GM20431 (cell line): ENCODE data around the gene KRTAP1-4.
"Not testable (repeated sequence)": the region's sequence is repeated elsewhere in the genome, so short reads cannot be mapped to it uniquely, and the experiment has no call there.

Experiments used
- in situ Hi-C: fragments of 300-500 bp; cut with MseI, MboI; formaldehyde crosslinking; loops from one replicate; pipeline ENCODE4 v1.15.0; 2020; ENCODE audit warnings: low sequenced_read_pairs; ENCODE audit not compliant: unreplicated experiment

KRTAP1-4 gene, protein sequence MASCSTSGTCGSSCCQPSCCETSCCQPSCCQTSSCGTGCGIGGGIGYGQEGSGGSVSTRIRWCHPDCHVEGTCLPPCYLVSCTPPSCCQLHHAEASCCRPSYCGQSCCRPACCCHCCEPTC

DNA sequence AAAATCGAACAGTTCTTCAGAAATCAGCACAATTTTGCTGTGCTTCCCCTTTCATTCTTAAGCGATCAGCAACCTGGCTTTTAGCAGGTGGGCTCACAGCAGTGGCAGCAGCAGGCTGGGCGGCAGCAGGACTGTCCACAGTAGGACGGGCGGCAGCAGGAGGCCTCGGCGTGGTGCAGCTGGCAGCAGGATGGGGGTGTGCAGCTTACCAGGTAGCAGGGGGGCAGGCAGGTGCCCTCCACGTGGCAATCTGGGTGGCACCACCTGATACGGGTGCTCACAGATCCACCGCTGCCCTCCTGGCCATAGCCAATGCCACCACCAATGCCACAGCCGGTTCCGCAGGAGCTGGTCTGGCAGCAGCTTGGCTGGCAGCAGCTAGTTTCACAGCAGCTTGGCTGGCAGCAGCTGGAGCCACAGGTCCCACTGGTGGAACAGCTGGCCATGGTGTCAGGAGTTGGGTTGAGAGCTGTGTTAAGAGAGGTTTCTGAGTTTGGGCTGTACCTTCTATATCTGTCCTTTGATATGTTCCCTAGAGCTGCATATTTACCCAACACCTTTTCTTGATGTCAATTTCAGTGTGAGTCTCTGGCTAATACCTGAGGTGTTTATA is at the start of gene KRTAP1-4:
TSS of gene KRTAP1-4 (minus strand) at position 563 of the 613 bp plus-strand sequence. CDS start at position 446, 117 bp downstream.
- in situ Hi-C loops, result no loop called here

DNA sequence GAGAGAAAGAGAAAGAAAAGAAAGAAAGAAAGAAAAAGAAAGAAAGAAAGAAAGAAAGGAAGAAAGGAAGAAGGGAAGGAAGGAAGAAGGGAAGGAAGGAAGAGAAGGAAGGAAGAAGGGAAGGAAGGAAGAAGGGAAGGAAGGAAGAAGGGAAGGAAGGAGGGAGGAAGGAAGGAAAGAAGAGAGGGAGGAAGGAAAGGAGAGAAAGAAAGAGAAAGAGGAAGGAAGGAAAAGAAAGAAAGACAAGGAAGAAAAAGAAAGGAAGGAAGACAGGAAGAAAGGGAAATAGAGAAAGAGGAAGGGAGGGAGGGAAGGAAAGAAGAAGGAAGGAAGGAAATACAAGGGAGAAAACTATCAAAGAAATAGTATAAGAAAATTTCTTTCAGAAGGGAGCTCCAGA is 46.8 kb upstream of the KRTAP1-4 start:
- in situ Hi-C loops, result no loop called here

DNA sequence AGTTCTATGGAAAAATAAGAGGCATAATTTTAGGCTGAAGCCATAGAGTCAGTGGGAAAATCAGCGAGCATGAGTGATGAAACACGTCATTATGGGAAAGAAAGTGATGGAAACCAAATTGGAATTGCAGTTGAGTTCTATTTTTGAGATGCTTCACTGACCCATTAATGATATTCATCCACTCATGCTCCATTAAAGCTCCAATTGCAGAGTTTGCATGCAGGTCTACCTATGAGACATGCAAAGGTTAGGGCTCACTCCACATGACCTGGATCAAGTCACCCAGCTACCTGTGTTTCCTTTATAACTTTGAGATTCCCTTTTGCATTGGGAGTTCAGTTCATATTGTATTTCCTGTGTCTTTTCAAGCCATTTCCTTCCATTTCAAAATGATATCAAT is 43.7 kb upstream of the KRTAP1-4 start:
- in situ Hi-C loops, result no loop called here

DNA sequence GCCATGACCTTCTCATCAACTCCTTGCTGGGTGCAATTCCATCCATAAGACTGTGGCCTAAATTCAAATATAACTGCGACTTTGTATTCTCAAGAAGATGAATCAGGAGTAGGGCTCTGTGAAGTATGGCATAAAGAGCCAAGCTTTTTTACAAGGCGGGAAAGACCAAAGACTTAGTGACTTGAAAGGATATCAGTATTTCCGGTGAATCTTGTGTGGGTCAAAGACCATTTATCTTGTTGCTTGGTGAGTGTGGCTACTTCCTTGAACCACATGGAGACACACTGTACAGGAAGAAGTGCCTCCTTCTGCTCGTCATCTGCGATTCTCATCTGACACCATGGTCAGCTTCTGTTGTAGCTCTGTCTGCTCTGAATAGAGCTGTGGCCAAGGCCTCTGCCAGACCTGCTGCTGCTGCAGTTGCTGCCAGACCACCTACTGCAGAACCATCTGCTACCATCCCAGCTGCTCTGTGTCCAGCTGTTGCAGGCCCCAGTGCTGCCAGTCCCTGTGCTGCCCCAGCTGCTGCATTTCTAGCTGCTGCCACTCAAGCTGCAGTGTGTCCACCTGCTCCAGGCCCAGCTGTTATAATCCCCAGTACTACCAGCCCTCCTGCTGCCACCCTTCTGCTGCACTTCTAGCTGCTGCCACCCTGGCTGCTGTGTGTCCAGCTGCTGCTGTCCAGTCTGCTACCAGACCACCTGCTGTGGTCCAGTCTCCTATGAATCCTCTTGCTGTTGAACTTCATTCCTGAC is 41.8 kb upstream of the KRTAP1-4 start:
- in situ Hi-C loops, result no loop called here

DNA sequence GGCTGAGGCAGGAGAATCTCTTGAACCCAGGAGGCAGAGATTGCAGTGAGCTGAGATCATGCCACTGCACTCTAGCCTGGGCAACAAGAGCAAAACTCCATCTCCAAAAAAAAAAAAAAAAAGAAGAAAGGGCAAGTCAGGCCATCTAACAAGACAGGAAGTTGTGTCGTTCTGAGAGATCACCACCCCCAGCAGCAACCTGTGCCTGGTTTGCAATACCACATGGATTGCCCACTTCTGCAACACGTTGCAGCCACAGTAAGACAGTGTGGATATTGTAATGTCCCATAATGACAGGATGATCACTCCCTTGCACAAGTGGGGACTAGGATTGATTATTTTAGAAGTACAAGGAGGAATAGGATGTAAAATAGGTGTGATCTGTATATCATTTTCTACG is 39.0 kb upstream of the KRTAP1-4 start:
- in situ Hi-C loops, result no loop called here

DNA sequence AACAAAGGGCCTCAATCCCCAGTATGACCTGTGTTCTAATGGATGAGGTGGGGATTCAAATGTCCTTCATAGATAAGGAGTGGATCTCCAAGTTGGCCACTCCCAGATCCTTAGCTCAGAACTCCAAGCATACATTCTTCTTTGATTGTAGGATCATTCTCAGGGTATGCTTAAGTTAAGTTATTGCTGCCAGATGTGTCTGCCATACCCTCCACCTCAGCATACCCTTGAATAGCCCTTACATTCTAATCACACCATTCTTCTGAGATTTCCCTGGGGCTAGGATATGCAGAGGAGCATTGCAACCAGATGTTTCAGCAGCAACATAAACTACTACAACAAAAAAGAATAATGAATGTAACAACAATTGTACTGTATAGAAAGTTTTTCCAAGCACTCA is 37.3 kb upstream of the KRTAP1-4 start:
- in situ Hi-C loops, result no loop called here

DNA sequence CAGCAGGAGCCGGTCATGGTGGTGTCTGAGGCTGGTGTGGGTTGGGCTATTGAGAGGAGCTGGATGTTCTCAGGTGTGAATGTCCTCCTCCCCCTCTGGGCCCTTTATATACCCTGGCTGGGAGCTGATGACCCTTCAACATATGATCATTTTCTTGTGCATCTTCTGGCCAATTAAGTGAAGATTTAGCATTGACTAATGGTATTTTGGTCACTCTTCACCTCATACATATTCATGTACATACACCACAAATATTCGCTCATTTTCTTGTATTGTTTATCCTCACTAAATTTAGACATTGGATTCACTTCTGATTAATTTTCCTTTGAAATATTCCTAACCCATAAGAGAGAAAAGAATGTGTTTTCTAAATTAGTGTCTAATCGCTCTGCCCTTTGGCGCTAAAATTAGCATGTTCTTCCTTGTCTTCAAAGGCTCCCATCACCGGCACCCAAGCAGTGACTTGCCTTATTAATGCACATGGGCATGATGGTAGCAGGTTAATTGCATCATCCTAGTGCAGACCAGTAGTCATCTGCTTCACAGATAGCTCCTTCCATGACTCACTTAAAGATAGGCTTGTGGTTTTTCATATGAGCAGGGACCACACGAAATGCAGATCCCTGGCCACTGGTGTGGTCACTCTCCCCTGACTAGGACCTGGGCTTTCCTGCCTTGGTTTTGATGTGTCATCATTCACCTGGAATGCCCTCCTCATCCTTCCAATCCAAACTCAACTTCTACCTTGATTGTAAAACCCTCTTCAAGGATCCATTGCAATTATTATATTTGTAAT is 36.0 kb upstream of the KRTAP1-4 start, which contains the start of gene KRTAP2-4:
TSS of gene KRTAP2-4 (minus strand) at position 51 of the 796 bp plus-strand sequence. CDS start at position 17, 34 bp downstream.
- in situ Hi-C loops, result no loop called here

DNA sequence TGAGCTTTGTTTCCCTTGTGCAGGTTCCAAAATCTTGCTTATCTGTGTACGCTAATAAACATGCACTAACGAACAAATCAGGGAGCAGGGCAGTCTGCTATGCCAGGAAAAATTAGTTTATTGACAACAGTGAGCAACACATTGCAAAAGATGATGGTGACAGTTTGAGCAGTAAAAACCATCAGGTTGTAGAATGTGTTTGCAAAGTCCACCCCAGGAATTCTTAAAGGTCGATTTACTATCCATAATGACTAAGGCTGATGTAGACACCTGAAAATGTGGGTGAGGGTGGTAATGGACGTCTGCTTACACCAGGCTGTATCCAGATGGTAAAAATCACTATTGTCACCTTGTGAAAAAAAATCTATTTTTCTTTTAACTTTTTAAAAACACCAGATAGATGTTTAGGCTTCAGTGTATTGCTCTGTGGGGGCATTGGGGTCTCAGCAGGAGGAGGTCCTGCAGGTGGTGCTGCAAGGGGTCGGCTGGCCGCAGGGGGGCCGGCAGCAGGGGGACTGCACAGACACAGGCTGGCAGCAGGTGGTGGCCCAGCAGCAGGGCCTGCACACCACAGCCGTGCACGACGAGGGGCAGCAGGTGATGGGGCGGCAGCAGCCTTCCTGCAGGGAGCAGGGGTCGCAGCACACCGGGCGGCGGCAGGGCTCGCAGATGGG is 35.2 kb upstream of the KRTAP1-4 start:
- in situ Hi-C loops, result not testable (repeated sequence)

DNA sequence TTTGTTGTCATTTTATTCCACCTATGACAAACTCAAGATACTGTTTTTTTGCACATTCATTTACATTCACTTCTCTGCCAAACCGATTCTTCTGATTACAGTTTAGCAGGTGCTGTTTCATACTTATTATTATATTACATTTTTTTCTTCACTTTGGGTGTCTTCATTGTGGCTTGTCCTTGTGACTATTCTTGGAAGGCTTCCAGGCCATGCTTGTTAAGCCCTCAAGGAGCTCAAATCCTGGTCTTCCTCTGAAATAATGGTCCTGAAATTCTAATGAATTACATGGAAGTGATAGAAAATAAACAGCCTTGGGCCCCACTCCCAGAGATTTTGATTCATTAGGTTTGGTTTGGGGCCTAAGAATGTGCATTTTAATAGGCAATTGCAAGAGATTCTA is 34.3 kb upstream of the KRTAP1-4 start:
- in situ Hi-C loops, result no loop called here

DNA sequence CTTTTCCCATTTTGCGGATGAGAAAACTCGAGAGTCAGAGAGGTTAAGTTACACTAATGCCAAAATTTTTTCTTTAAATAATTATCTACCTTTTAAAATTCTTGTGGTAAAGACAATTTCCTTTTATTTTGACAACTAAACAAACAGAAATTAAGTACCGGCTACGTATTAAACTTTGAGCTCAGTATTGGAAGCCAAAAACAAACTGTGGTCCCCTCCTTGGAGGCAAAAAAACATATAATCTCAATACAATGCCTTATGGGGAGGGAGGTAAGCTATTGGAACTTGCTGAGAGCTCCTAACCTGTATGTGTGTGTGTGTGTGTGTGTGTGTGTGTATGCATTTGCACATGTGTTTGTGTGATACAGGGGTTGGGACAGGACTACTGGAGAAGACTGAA is 33.5 kb upstream of the KRTAP1-4 start:
- in situ Hi-C loops, result no loop called here

DNA sequence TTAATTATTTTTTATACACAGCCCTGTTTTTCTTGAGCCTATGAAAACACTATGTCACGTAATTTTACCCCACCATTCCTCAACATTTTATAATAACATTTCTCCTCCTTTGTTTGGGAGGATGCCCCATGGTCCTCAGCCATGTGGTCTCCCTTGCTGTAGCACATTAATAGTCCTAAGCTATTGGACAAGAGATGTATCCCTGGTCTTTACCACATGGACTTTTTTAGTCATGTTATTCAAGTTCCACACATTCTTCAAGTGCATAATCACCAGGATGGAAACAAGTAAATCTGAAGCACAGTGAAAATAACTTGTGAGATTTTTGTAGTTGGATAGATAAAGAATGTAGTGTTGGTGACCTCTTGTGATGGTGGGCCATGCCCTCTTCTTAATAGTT is 32.0 kb upstream of the KRTAP1-4 start:
- in situ Hi-C loops, result no loop called here

DNA sequence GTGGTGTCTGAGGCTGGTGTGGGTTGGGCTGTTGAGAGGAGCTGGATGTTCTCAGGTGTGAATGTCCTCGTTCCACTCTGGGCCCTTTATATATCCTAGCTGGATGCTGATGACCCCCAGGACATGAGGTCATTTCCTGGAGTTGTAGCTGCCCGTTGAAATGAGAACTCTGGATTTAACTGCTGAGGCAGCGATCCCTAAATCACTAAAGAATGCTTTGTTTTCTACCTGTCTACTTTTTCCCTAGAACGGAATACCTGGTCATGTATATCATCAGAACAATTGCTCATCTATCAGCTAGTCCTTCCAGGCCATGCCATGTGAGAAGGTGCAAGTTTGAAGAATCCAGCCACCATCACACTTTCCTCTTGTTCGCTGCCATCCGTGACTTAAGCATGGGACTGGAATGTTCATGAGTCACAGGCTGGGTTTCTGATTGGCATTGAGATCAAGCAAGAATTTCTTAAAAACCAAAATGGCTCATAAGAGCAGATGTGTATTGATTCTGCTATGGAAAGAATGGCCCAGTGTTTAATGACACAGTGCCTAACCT is 30.1 kb upstream of the KRTAP1-4 start, which contains the start of gene KRTAP2-3:
TSS of gene KRTAP2-3 (minus strand) at position 63 of the 553 bp plus-strand sequence. CDS start 64 bp downstream, outside the sequence.
- in situ Hi-C loops, result no loop called here

DNA sequence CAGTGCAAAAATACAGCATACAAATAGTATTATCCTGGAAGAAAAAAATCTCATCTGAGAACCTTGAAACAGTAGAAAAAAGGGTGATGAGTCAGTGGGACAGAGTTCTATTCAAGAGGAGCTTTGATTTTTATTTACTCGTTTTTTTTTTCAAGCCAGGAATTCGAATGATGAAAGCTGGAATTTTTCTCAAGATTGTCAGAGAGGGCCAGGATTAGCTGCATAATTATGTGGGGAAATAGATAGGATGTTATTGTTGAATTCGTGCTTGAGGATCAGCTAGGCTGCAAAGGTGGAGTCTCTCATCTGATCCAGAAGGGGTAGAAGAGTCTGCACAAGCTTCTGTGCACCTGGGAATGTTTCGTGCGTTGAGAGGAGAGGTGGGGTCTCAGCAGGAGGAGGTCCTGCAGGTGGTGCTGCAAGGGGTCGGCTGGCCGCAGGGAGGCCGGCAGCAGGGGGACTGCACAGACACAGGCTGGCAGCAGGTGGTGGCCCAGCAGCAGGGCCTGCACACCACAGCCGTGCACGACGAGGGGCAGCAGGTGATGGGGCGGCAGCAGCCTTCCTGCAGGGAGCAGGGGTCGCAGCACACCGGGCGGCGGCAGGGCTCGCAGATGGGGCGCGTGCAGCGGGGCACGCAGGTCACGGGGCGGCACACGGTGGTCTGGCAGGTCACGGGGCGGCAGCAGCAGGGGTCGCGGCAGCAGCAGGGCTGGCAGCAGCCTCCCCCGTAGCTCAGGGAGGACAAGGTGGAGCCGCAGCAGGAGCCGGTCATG is 29.5 kb upstream of the KRTAP1-4 start:
- in situ Hi-C loops, result not testable (repeated sequence)

DNA sequence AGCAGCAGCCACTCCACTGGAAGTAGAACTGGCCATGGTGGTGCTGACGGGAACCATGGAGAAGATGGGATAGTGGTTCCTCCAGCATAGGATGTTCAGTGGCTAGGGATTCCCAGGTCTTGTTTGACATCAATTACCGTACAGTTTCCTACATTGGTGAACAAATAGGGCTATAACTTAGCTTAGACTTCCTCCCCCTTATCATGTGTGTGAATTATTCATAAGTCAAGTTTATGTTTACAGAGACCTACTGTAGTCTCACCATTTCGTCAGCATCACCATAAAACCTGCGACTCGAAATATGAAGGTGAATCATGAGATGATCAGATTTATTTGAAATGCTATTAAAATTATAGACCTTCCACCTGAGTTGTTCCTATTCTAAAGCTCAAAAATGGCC is 28.7 kb upstream of the KRTAP1-4 start:
- in situ Hi-C loops, result no loop called here

DNA sequence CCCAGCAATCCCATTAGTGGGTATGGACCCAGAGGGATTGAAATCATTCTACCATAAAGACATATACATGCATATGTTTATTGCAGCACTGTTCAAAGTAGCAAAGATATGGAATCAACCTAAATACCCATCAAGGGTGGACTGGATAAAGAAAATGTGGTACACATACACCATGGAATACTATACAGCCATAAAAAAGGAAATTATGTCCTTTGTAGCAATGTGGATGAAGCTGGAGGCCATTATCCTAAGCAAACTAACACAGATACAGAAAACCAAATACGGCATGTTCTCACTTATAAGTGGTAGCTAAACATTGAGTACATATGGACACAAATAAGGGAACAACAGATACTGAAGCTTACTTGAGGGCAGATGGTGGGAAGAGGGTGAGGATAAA is 27.6 kb upstream of the KRTAP1-4 start:
- in situ Hi-C loops, result no loop called here

DNA sequence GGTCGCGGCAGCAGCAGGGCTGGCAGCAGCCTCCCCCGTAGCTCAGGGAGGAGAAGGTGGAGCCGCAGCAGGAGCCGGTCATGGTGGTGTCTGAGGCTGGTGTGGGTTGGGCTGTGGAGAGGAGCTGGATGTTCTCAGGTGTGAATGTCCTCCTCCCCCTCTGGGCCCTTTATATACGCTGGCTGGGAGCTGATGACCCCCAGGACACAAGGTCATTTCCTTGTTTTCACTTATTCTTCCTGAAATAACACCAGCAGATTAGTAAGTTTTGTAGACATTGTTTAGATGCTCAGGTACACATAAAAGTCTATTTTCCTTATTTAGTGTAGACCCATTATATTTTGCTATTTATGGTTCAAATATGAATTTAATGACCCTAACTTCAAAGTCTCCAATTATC is 25.1 kb upstream of the KRTAP1-4 start, which contains the start of gene KRTAP2-2:
TSS of gene KRTAP2-2 (minus strand) at position 101 of the 400 bp plus-strand sequence. CDS start at position 82, 19 bp downstream.
- in situ Hi-C loops, result not testable (repeated sequence)

DNA sequence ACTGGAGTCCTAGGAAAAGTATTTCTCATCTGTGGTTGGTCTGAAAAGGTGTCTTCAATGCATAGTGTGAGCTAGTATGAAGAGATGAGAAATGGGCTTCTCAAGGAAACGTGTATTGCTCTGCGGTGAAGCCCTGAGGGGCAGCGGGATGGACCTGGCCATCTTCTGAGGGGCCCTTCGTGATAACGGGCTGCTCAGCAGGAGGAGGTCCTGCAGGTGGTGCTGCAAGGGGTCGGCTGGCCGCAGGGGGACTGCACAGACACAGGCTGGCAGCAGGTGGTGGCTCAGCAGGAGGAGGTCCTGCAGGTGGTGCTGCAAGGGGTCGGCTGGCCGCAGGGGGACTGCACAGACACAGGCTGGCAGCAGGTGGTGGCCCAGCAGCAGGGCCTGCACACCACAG is 24.6 kb upstream of the KRTAP1-4 start:
- in situ Hi-C loops, result not testable (repeated sequence)

DNA sequence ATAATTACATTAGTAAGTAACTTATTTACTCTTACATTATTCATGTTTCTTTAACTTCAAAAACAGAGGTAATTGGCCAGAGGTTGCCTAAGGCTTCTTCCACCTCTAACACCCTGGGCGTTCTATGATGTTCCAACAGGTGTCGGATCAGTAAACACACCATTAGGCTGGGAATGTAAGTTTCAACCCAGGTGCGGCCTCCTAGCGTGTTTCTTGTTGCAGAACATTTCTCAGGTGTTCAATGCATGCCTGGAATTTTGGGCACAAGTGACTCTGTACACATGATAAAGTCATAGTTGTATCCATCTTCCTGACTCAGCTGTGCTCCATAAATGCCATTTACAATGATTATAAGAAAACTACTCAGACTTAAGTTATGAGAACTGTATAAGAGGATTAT is 24.0 kb upstream of the KRTAP1-4 start:
- in situ Hi-C loops, result no loop called here

DNA sequence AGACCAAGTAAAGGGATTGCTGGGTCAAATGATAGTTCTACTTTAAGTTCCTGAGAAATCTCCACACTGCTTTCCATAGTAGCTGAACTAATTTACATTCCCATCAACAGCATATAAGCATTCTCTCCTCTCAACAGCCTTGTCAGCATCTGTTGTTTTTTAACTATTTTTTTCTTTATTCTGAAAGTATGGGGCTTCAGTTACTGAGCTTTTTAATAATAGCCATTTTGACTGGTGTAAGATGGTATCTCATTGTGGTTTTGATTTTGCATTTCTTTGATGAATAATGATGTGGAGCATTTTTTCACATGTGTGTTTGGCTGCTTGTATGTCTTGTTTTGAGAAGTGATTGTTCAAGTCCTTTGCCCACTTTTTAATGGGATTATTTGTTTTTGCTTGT is 22.6 kb upstream of the KRTAP1-4 start:
- in situ Hi-C loops, result no loop called here
